Skin epidermis (tissue), 12 donors: Measurements from ENCODE around the gene CPSF3.

Experiments used
- H3K27ac ChIP-seq, 21 experiments: fragments of 200-600 bp; sonication (generic) in 11 of 21; one replicate each; pipeline ENCODE4 v1.5.0; 2020; ENCODE audit warnings: mild to moderate bottlenecking in 3 of 21, inconsistent platforms in 2 of 21, moderate library complexity in 2 of 21
- H3K4me3 ChIP-seq, 7 experiments: fragments of 200-600 bp; sonication (generic) in 2 of 7; one replicate each; pipeline ENCODE4 v1.5.0; 2020; ENCODE audit warnings: inconsistent platforms in 2 of 7, mild to moderate bottlenecking in 2 of 7, moderate library complexity in 1 of 7

The CPSF3 gene

DNA sequence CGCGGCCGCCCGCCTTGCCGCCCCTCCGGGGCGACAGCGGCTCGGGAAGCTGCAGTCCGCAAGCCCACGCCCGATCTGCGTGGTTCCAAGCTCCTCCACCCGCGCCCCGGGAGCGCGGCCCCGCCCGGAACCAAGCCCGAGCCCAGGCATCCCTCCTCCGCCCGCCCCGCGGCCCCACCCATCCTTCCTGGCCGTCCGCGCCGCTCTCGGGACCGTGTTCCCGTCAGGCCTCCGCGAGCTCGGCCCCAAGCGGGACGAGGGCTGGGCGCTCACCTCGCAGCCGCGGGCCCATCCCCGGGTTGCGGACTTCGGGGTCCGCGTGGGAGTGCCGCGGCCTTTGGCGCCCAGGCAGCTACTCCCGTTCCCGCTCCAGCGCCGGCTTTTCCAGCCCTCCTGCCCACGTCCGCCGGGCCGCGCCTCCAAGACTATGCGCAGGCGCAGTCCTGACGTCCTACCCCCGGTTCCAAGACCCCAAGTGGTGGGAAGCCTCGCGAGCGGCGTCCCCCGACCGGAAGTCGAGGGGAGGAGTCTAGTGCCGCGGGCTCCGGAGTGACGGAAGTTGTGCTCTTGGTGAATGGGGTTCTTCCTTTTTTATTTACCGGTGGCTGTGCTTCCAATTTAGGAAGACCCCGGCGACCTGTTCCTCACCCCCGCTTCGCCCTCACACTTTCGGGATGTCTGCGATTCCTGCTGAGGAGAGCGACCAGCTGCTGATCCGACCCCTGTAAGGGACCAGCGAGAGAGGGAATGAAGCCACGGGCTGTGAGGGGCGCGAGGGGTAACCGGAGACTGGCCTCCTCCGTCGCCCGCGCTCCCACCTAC lies at the start of gene CPSF3, which contains the start of gene ITGB1BP1:
CPSF3 (plus strand) TSS at position 555 of the 822 bp plus-strand sequence; CDS start at position 675, 120 bp downstream.
ITGB1BP1 (minus strand) TSS at position 429 of the 822 bp plus-strand sequence. CDS start 4,831 bp downstream, outside the sequence.
- peak within 1 kb of the TSS; percentile 54 to 99 (median 96) for H3K27ac ChIP-seq
- peak within 1 kb of the TSS; percentile 71 to 95 (median 90) for H3K4me3 ChIP-seq

DNA sequence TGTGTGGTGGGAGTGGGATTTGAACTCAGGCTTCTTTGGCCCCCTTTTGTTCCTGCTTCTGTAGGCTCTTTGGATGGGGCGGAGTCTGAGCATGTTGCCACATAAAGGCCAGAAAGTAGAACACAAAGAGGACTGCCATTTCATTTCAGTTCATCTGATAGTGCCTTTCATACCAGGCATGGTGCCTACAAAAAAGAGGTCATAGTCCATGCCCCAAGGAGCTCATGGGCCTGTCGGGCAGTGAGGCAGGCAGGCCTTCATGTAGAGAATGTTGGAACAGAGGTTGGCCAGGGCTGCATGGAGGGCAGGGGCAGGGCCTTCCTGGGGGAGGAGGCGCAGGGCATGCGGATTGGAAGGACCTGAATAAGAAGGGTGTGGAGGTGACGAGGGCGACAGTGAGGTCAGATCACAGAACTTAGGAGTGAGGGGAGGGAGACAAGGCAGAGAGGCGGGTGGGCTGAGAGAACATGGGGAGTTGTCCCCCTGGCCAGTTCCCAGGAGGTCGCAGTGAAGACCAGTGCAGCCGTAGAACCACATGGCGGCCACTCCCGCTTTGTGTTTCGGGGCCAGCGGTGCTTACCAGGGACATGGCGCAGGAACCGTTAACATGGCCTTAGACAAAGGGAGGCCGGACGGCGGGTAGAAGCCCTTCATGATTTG lies 49.3 kb upstream of the CPSF3 start:
- H3K27ac ChIP-seq: no peak overlapping the region

GRCh38 chr2:9375857-9376428 lies 47.5 kb upstream of the CPSF3 start:
- no peak overlapping the region for H3K4me3 ChIP-seq
- peak overlapping the region in 1 of 21 experiments; percentile 49 for H3K27ac ChIP-seq

More for the DNA sequence above, 49.3 kb upstream of the CPSF3 start:
- no peak overlapping the region for H3K4me3 ChIP-seq

- H3K4me3 ChIP-seq: no peak overlapping the region
- H3K27ac ChIP-seq: peak overlapping the region in 7 of 21 experiments; percentile 33 to 62 (median 53)
These were observed 45.9 kb upstream of the CPSF3 start for GRCh38 chr2:9377461-9378097.

DNA sequence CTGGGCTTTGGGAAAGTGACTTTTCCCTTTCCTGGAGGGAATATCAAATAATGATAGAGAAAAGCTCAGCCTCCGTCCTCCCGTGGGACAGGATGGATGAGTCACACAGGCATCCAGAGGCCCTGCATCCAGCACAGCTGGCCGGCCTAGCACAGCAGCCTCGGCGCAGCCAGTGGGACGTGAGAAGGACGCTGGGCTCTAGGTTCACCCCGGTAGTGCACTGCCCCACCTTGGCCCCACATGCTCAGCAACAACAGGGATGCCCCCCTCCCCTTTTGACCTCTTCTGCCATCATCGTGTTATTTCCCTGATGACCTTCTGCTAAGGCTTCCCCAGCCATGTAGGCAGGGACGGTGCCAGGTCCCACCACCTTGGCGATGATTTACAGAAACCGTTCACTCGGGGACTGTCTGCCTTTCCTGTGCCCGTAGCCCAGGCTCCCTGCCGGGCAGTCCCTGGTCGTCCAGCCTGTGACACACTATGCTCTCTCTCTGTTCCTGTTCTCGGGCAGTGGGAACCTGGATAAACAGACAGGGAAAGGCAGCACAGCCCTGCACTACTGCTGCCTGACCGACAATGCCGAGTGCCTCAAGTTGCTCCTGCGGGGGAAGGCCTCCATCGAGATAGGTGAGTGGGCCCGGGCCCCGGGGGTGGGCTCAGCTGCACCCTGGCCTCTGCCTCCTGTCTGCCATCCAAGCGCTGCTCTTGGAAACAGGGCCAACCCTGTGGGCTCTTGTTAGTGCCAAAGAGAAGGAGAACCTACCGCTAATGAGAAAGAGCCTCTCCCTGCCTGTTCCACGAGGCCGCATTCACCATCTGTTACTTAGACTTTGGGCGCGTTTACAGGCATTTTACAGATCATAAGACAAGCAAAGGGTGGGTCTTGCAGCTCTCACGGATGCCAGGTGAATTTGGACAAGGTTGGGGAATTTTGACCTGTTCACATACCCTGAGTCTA lies 44.7 kb upstream of the CPSF3 start:
- H3K27ac ChIP-seq: peak overlapping the region in 11 of 21 experiments; percentile 10 to 68 (median 33)
- H3K4me3 ChIP-seq: no peak overlapping the region

DNA sequence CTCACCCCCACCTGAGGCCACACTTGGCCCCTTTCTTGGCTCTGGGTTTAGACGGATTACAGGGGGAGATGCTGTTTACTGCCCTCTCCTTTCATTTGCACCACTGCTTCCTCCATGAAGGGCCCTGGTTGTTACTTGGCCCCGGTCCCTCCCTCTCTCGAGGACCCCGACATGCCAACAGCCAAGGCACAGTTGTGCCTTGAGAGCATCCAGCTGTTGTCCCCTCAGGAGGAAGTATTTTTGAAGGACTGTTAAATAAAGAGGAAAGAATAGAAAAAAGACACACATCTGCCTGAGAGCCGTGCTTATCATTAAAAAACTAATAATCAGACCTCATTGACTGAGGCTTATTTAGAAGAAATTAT lies 44.1 kb upstream of the CPSF3 start:
- no peak overlapping the region for H3K4me3 ChIP-seq
- H3K27ac ChIP-seq: peak overlapping the region in 4 of 21 experiments; percentile 12 to 68 (median 55)

DNA sequence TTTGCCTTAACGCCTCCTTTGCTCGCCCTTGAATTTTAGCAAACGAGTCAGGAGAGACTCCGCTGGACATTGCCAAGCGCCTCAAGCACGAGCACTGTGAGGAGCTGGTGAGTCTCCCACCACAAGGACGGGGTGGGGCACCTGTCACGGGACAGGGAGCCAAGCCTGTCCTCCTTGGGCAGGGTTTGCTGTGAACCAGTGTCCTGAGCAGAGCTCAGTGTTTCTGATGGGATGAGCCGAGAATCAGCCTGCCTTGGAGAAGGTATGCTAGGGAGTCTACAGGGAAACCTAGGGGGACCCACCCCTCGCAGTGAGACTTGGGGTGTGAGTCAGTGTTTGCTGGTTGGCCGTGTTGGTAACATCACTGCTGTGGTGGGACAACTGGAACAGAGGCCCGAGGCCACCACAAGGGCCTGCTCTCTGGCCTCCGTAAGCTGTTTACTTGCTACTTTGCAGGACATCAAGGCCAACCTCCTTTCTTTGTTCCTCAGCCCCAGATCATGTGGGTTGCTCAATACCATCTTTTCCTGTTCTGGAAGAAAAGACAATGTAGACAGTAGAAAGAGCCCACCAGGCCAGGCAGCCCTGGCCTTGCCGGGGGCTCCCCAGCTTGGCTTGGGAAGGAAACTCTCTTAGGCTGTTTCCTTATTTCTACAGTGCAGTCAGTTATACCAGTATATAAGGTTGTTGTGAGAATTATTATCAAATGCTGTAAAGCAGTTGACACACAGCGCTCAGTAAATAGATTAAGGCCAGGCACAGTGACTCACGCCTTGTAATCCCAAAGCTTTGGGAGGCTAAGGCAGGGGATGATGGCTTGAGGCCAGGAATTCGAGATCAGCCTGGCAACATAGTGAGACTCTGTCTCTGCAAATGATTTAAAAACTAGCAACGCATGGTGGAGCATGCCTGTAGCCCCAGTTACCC lies 42.5 kb upstream of the CPSF3 start:
- Histone ChIP-seq H3K27ac (peak overlapping the region in 19 of 21 experiments; percentile 21 to 83 (median 59)), H3K4me3 (no peak overlapping the region)

DNA sequence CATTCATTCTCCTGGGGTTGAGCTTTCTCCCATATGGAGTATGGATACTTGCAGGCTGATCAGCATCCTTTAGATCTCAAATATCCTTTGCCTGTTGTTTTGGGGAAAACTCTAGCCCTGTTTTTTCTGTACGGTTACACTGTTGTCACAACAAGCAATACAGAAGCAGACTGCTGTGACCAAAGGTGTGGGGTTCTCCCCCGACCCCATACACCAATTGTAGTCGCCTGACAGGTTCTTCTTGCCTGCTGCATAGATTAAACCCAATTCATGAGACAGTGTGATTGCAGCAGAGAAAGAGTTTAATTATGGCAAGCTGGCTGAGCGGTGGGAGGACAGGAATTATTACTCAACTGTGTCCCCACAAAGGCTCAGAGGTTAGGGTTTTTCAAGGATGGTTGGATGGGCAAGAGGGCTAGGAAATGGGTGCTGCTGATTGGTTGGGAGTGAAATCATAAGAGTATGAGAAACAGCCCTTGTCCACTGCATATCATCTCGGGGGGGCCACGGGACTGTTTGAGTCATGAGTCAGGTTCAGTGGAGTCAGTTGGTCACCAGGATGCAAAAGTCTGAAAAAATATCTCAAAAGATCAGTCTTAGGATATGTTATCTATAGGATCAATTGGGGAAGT lies 40.7 kb upstream of the CPSF3 start:
- peak overlapping the region in 1 of 21 experiments; percentile 11 for H3K27ac ChIP-seq

DNA sequence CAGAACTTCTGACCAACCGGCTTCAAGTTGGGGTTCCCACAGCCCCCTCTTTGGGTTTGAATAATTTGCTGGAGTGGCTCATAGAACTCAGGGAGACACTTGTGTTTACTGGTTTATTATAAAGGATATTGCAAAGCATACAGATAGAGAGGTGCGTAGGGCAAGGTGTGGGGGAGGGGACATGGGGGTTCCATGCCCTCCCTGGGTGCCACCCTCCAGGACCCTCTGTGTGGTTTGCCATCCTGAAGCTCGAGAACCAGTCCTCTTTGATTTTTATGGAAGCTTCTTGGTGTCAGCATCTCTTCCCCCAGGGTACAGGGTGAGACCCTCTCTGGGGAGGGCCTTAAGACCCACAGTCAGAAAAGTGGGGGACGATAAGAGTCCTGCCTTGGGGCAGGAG lies 38.9 kb upstream of the CPSF3 start:
- H3K27ac ChIP-seq: no peak overlapping the region
- no peak overlapping the region for H3K4me3 ChIP-seq

More for the DNA sequence above, 40.7 kb upstream of the CPSF3 start:
- no peak overlapping the region for H3K4me3 ChIP-seq

GRCh38 chr2:9385841-9386240 lies 37.6 kb upstream of the CPSF3 start:
- peak overlapping the region in 1 of 21 experiments; percentile 47 for H3K27ac ChIP-seq
- no peak overlapping the region for H3K4me3 ChIP-seq

DNA sequence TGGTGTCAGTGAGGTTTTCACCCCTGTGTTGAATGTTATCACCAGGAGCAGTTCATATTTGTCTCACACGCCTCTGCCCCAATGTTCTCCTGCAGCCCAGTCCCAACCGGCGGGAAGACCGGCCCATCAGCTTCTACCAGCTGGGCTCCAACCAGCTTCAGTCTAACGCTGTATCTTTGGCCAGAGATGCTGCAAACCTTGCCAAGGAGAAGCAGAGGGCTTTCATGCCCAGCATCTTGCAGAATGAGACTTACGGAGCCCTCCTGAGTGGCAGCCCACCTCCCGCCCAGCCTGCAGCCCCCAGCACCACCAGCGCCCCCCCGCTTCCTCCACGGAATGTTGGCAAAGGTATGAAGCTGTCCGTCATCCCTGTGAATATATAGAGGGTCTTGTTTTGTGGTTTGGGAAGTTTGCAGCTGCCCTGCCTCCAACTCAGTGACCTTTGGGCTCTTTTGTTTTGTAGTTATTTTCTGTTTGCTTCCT lies 35.2 kb upstream of the CPSF3 start:
- no peak overlapping the region for H3K4me3 ChIP-seq
- no peak overlapping the region for H3K27ac ChIP-seq

DNA sequence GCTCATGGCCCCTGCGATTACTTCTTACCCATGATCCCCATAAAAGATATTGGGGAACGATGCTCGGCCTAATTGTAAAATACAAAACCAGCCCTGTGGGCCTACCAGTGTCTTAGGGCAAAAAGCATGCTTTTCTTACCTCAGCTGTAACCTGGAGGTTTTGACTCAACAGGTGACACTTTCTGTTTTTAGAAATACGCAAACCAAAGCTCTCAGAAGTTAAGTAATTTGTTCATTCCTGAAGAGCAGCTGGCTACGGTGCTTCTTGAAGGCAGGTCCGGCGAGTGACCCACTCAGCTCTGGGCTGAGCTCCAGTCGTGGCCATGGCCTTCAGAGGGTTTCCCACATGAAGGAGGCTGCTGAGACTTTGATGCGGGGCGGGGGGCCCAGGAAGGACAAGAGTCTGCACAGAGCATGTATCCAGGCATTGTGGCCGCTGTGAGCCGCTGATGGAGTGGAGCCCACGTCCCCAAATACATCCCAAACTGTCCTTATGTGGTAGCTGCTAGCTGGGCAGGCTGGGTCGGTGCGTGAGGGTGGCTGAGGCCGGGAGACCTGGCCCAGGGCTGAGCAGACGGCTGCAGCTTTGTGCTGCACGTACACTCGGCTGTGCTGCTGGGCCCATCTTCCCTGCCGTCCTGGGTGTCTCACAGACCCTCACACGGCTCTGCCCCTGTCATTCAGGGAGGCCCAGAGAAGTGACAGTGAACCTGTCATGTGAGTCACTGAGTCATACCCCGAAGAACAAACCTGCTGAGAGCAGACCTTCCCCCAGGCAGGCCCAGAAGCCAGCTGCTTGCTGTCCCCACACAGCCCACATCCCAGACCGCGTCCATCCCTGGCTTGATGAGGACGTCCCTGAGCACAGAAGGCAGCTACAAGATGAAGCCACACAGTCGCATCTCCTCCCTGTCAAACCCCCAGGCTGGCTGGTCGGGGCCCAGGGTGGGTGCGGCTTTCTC lies 34.2 kb upstream of the CPSF3 start:
- Histone ChIP-seq H3K4me3 (no peak overlapping the region), H3K27ac (peak overlapping the region in 2 of 21 experiments; percentile 3 to 25)

GRCh38 chr2:9390151-9390850 lies 33.2 kb upstream of the CPSF3 start:
- H3K27ac ChIP-seq: peak overlapping the region in 1 of 21 experiments; percentile 50
- H3K4me3 ChIP-seq: no peak overlapping the region

DNA sequence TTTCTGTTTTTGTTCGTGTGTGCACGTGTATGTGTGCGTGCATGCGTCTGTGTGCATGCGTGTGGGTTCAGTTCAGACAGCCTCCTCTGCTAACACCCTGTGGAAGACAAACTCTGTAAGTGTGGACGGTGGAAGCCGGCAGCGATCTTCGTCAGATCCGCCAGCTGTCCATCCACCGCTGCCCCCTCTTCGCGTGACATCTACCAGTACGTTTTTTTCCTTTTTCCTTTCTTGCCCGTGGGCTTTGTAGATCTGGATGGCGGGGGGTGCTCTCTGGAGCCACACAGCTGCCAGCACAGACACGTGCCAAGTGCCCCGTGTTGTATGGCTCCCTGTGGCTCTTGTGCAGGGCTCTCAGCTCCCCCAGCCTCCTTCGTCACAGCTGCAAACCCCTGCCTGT lies 32.5 kb upstream of the CPSF3 start:
- Histone ChIP-seq H3K27ac (peak overlapping the region in 2 of 21 experiments; percentile 41 to 79), H3K4me3 (no peak overlapping the region)

DNA sequence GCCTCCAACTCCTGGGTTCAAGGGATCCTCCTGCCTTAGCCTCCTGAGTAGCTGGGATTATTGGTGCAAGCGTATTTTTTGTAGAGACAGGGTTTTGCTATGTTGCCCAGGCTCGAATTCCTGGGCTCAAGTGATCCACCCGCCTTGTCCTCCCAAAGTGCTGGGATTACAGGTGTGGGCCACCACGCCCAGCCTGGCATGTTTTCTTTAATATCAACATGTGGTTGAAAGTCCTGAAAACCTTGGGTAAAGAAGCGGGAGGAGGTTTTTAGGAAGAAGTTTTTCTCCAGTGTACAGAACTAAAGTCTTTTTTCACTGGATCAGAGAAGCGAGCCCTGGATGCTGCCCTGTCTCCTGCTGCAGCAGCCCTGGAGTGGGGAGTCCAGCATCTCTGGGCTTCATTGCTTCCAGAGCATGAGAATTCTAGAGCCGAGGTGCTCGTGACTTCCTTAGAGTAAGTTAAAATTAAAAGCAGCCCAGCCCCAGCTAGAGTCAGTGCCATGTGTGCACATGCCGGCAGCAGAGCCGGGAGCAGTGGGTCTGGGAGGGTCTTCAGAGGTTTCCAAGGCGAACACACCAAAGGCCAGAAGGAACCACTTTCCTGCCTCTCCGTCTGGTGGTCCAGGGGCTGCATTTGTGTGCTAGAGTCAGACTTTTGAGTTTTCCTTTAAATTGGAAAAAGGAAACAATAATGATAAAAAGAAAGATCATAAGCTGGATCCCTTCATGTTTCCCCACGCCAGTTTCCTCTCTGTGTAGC lies 31.3 kb upstream of the CPSF3 start:
- Histone ChIP-seq H3K4me3 (no peak overlapping the region), H3K27ac (peak overlapping the region in 14 of 21 experiments; percentile 8 to 82 (median 58))
